Activated naive CD8-positive, alpha-beta T cell treated with anti-CD3 and anti-CD28 coated beads for 36 hours (primary cell): ENCODE data around the gene DLEC1. TPM values are rescaled to one million over a fixed set of nuclear protein-coding genes. Genes with fewer than 3 reads are reported as not detected.

ENCODE experiments used
- DNase-seq: peaks from one replicate; pipeline ENCODE4 v3.0.0; 2021
- H3K27ac Mint-ChIP-seq: one replicate; pipeline ENCODE4 v1.8.0; 2022; ENCODE audit warnings: mild to moderate bottlenecking, moderate library complexity, mixed read lengths
- H3K27me3 Mint-ChIP-seq: one replicate; pipeline ENCODE4 v1.8.0; 2022; ENCODE audit warnings: mild to moderate bottlenecking, mixed read lengths
- H3K36me3 Mint-ChIP-seq: one replicate; pipeline ENCODE4 v1.8.0; 2021; ENCODE audit warnings: mild to moderate bottlenecking, mixed read lengths
- H3K4me1 Mint-ChIP-seq: one replicate; pipeline ENCODE4 v1.8.0; 2021; ENCODE audit warnings: mixed read lengths
- H3K4me3 Mint-ChIP-seq: one replicate; pipeline ENCODE4 v1.8.0; 2022; ENCODE audit warnings: mild to moderate bottlenecking, moderate library complexity, mixed read lengths
- H3K9me3 Mint-ChIP-seq: one replicate; pipeline ENCODE4 v1.8.0; 2022; ENCODE audit warnings: mixed read lengths
- total RNA-seq, 2 experiments: library from RNA; stranded (reverse); gene quantifications; one replicate each; pipeline ENCODE4 v1.2.3, GENCODE V29; 2021

DLEC1 gene
- total RNA-seq, 2 experiments from 2014 or later, result 0.12 to 0.52 TPM

- no peaks in the 10 kb centered on the region for H3K27me3 Mint-ChIP-seq
- H3K4me3 Mint-ChIP-seq, result no peak overlapping the region
- peaks cover 2% of the 10 kb centered on the region for H3K36me3 Mint-ChIP-seq
- H3K9me3 Mint-ChIP-seq, result peaks cover 2% of the 10 kb centered on the region
- DNase-seq, result no peak
- H3K27ac Mint-ChIP-seq, result no peak overlapping the region
- H3K4me1 Mint-ChIP-seq, result no peaks in the 10 kb centered on the region
These were observed 50.2 kb downstream of the DLEC1 start for GRCh38 chr3:38089163-38089562.

GRCh38 chr3:38090453-38090852, 51.4 kb downstream of the DLEC1 start:
- Mint-ChIP-seq H3K4me3 (no peak overlapping the region), H3K27ac (no peak overlapping the region), H3K27me3 (no peaks in the 10 kb centered on the region), H3K9me3 (no peaks in the 10 kb centered on the region), H3K36me3 (no peaks in the 10 kb centered on the region), H3K4me1 (no peaks in the 10 kb centered on the region)
- DNase-seq, result no peak

GRCh38 chr3:38094999-38095398, 56.0 kb downstream of the DLEC1 start:
- no peaks in the 10 kb centered on the region for H3K27me3 Mint-ChIP-seq
- no peaks in the 10 kb centered on the region for H3K9me3 Mint-ChIP-seq
- no peak for DNase-seq
- H3K4me1 Mint-ChIP-seq, result no peaks in the 10 kb centered on the region
- H3K4me3 Mint-ChIP-seq, result no peak overlapping the region
- no peak overlapping the region for H3K27ac Mint-ChIP-seq
- no peaks in the 10 kb centered on the region for H3K36me3 Mint-ChIP-seq

- no peaks in the 10 kb centered on the region for H3K36me3 Mint-ChIP-seq
- no peak for DNase-seq
- no peak overlapping the region for H3K27ac Mint-ChIP-seq
- H3K4me3 Mint-ChIP-seq, result no peak overlapping the region
- no peaks in the 10 kb centered on the region for H3K9me3 Mint-ChIP-seq
- no peaks in the 10 kb centered on the region for H3K4me1 Mint-ChIP-seq
- H3K27me3 Mint-ChIP-seq, result no peaks in the 10 kb centered on the region
These were observed 56.9 kb downstream of the DLEC1 start for GRCh38 chr3:38095669-38096483.

- no peaks in the 10 kb centered on the region for H3K27me3 Mint-ChIP-seq
- H3K4me3 Mint-ChIP-seq, result no peak overlapping the region
- DNase-seq, result no peak
- no peaks in the 10 kb centered on the region for H3K9me3 Mint-ChIP-seq
- no peaks in the 10 kb centered on the region for H3K36me3 Mint-ChIP-seq
- H3K4me1 Mint-ChIP-seq, result no peaks in the 10 kb centered on the region
- no peak overlapping the region for H3K27ac Mint-ChIP-seq
These were observed 58.7 kb downstream of the DLEC1 start for GRCh38 chr3:38097446-38098375.

GRCh38 chr3:38098376-38098723, 59.3 kb downstream of the DLEC1 start:
- H3K4me3 Mint-ChIP-seq, result no peak overlapping the region
- no peaks in the 10 kb centered on the region for H3K9me3 Mint-ChIP-seq
- no peaks in the 10 kb centered on the region for H3K4me1 Mint-ChIP-seq
- H3K36me3 Mint-ChIP-seq, result no peaks in the 10 kb centered on the region
- no peak for DNase-seq
- H3K27me3 Mint-ChIP-seq, result no peaks in the 10 kb centered on the region
- H3K27ac Mint-ChIP-seq, result no peak overlapping the region

- Mint-ChIP-seq H3K4me3 (no peak overlapping the region), H3K9me3 (peaks cover 2% of the 10 kb centered on the region), H3K27ac (no peak overlapping the region), H3K27me3 (no peaks in the 10 kb centered on the region), H3K36me3 (peaks cover 2% of the 10 kb centered on the region), H3K4me1 (no peaks in the 10 kb centered on the region)
- no peak for DNase-seq
These were observed 60.5 kb downstream of the DLEC1 start for GRCh38 chr3:38099518-38099917.

GRCh38 chr3:38100498-38100897, 61.5 kb downstream of the DLEC1 start:
- H3K9me3 Mint-ChIP-seq, result peaks cover 7% of the 10 kb centered on the region
- no peak overlapping the region for H3K4me3 Mint-ChIP-seq
- no peak overlapping the region for H3K27ac Mint-ChIP-seq
- DNase-seq, result no peak
- H3K27me3 Mint-ChIP-seq, result no peaks in the 10 kb centered on the region
- no peaks in the 10 kb centered on the region for H3K4me1 Mint-ChIP-seq
- H3K36me3 Mint-ChIP-seq, result peaks cover 2% of the 10 kb centered on the region

GRCh38 chr3:38101811-38102443, 62.9 kb downstream of the DLEC1 start:
- H3K36me3 Mint-ChIP-seq, result peaks cover 4% of the 10 kb centered on the region
- no peak for DNase-seq
- peaks cover 10% of the 10 kb centered on the region for H3K9me3 Mint-ChIP-seq
- H3K27me3 Mint-ChIP-seq, result no peaks in the 10 kb centered on the region
- H3K27ac Mint-ChIP-seq, result no peak overlapping the region
- H3K4me3 Mint-ChIP-seq, result no peak overlapping the region
- H3K4me1 Mint-ChIP-seq, result no peaks in the 10 kb centered on the region

GRCh38 chr3:38102444-38102814, 63.4 kb downstream of the DLEC1 start:
- no peak overlapping the region for H3K27ac Mint-ChIP-seq
- H3K36me3 Mint-ChIP-seq, result peaks cover 4% of the 10 kb centered on the region
- no peaks in the 10 kb centered on the region for H3K4me1 Mint-ChIP-seq
- no peak for DNase-seq
- H3K9me3 Mint-ChIP-seq, result peaks cover 10% of the 10 kb centered on the region
- H3K27me3 Mint-ChIP-seq, result no peaks in the 10 kb centered on the region
- H3K4me3 Mint-ChIP-seq, result no peak overlapping the region

GRCh38 chr3:38105525-38105924, 66.5 kb downstream of the DLEC1 start:
- DNase-seq, result no peak
- H3K27me3 Mint-ChIP-seq, result no peaks in the 10 kb centered on the region
- H3K36me3 Mint-ChIP-seq, result peaks cover 4% of the 10 kb centered on the region
- no peak overlapping the region for H3K4me3 Mint-ChIP-seq
- peaks cover 10% of the 10 kb centered on the region for H3K9me3 Mint-ChIP-seq
- H3K27ac Mint-ChIP-seq, result no peak overlapping the region
- H3K4me1 Mint-ChIP-seq, result no peaks in the 10 kb centered on the region

- H3K4me1 Mint-ChIP-seq, result no peaks in the 10 kb centered on the region
These were observed 69.1 kb downstream of the DLEC1 start for GRCh38 chr3:38107911-38108648.

GRCh38 chr3:38108649-38109579, 69.9 kb downstream of the DLEC1 start:
- H3K27me3 Mint-ChIP-seq, result no peaks in the 10 kb centered on the region
- no peaks in the 10 kb centered on the region for H3K4me1 Mint-ChIP-seq
- DNase-seq, result no peak

More at GRCh38 chr3:38107911-38108648, 69.1 kb downstream of the DLEC1 start:
- DNase-seq, result no peak
- Mint-ChIP-seq H3K36me3 (peaks cover 4% of the 10 kb centered on the region), H3K27me3 (no peaks in the 10 kb centered on the region), H3K27ac (no peak overlapping the region), H3K9me3 (peaks cover 10% of the 10 kb centered on the region), H3K4me3 (no peak overlapping the region)

More at GRCh38 chr3:38108649-38109579, 69.9 kb downstream of the DLEC1 start:
- Mint-ChIP-seq H3K9me3 (peaks cover 8% of the 10 kb centered on the region), H3K4me3 (no peak overlapping the region), H3K27ac (no peak overlapping the region), H3K36me3 (peaks cover 1% of the 10 kb centered on the region)
